NCI-H748 treated with DMSO at 0.1 percent for 48 hours (cell line): Measurements from ENCODE around the gene HERC4.

Experiments
- DNase-seq: peaks from one replicate; lab custom pipeline; 2025; lab: John Stamatoyannopoulos, UW

Gene HERC4

GRCh38 chr10:67875340-67876238 lies 199.5 kb downstream of the HERC4 start:
- no peak for DNase-seq
